PFSK-1 (cell line): ENCODE results near the gene FBXL14.

Source experiments
- FOXP2 ChIP-seq: optimal IDR thresholded peaks from 2 replicates; pipeline ENCODE3; 2011; ENCODE audit warnings: borderline replicate concordance, control low read depth, inconsistent platforms; ENCODE audit not compliant: insufficient read depth; ENCODE audit errors: extremely low read length, extremely low read depth
- POLR2AphosphoS5 ChIP-seq: IDR thresholded peaks from 2 replicates; pipeline ENCODE4 v1.6.1; 2012; ENCODE audit warnings: low read depth, mild to moderate bottlenecking, control low read depth, low read length, moderate library complexity
- SIN3A ChIP-seq: IDR thresholded peaks from 2 replicates; pipeline ENCODE4 v1.6.1; 2012; ENCODE audit warnings: mild to moderate bottlenecking, low read length, moderate library complexity, borderline replicate concordance; ENCODE audit not compliant: insufficient read depth
- TAF1 ChIP-seq: IDR thresholded peaks from 2 replicates; pipeline ENCODE4 v1.6.1; 2012; ENCODE audit warnings: low read length, control low read depth, borderline replicate concordance; ENCODE audit not compliant: insufficient read depth
- TF ChIP-seq, protein P1 (sequence below), 2 experiments: IDR thresholded peaks; 2 replicates each; pipeline versions ENCODE4 v1.6.1 to v1.8.0; 2011 to 2012; ENCODE audit warnings: low read depth in 2 of 2, low read length in 2 of 2, control low read depth in 1 of 2, inconsistent platforms in 1 of 2, mild to moderate bottlenecking in 1 of 2, moderate library complexity in 1 of 2; ENCODE audit not compliant: insufficient read depth in 1 of 2

The FBXL14 gene

GRCh38 chr12:1639538-1639937 lies 45.2 kb upstream of the FBXL14 start:
- TF ChIP-seq TAF1 (no peak), SIN3A (no peak), POLR2AphosphoS5 (no peak), FOXP2 (no peak)
- TF ChIP-seq, protein P1, sequence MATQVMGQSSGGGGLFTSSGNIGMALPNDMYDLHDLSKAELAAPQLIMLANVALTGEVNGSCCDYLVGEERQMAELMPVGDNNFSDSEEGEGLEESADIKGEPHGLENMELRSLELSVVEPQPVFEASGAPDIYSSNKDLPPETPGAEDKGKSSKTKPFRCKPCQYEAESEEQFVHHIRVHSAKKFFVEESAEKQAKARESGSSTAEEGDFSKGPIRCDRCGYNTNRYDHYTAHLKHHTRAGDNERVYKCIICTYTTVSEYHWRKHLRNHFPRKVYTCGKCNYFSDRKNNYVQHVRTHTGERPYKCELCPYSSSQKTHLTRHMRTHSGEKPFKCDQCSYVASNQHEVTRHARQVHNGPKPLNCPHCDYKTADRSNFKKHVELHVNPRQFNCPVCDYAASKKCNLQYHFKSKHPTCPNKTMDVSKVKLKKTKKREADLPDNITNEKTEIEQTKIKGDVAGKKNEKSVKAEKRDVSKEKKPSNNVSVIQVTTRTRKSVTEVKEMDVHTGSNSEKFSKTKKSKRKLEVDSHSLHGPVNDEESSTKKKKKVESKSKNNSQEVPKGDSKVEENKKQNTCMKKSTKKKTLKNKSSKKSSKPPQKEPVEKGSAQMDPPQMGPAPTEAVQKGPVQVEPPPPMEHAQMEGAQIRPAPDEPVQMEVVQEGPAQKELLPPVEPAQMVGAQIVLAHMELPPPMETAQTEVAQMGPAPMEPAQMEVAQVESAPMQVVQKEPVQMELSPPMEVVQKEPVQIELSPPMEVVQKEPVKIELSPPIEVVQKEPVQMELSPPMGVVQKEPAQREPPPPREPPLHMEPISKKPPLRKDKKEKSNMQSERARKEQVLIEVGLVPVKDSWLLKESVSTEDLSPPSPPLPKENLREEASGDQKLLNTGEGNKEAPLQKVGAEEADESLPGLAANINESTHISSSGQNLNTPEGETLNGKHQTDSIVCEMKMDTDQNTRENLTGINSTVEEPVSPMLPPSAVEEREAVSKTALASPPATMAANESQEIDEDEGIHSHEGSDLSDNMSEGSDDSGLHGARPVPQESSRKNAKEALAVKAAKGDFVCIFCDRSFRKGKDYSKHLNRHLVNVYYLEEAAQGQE (IDR thresholded peaks at IDR 0.05; ENCODE audit: insufficient read depth in 1 of 2, low read depth in 2 of 2, low read length in 2 of 2): no peak

DNA sequence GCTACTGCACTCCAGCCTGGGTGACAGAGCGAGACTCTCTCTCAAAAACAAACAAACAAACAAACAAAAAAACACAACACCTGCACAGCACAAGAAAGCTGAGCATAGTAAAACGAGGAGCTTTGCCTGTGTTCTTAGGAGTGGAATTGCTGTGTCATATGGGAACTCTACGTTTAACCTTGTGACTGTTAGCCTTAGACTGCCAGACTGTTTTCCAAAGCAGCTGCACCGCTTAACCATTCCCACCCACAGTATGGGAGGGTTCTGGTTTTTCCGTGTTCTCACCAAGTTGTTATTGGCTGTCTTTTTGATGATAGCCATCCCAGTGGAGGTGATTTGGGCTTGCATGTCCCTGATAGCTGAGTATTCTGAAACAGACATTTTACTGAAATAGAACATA lies 43.8 kb upstream of the FBXL14 start:
- no peak for TF ChIP-seq FOXP2
- TF ChIP-seq, protein P1 (IDR thresholded peaks at IDR 0.05; ENCODE audit: insufficient read depth in 1 of 2, low read depth in 2 of 2, low read length in 2 of 2): no peak
- TF ChIP-seq POLR2AphosphoS5: no peak
- no peak for TF ChIP-seq SIN3A

DNA sequence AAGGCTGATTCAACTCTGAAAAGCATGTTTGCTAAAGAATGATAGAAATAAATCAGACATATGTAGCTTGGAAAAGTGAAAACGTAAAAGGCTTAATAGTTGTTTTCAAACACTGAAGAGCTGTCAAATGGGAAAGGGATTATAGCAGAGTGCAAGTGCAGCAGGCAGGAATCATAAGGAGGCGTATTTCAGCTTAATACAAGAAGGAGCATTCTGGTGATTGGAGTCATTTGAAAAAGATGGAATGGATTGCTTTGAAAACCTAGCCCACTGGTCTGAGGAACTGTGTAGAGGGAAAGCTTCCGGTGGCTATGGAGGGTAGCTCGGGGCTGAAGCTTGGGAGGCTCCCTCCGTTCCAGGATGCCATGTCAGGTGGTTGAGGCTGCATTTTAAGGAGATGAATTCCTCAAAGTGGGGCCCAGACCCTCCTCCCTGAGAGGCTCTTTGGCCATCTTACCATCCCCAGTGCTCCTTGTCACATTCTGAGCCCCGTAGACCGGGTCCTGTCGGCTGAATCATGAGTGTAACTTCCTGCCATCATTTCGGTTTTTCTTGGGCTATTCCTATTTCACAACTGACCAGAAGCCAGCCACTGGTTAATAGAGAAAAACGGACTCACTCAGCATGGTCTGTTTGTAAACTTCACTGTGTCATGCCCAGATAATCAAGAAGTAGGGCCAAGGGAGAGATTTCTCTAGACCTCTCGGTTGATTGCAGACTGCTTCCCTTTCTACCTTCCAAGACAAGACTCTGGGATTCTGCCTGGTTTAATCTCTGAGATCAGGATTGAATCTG lies 41.1 kb upstream of the FBXL14 start:
- TF ChIP-seq FOXP2: no peak
- no peak for TF ChIP-seq TAF1
- TF ChIP-seq SIN3A: no peak
- no peak for TF ChIP-seq POLR2AphosphoS5
- TF ChIP-seq, protein P1 (IDR thresholded peaks at IDR 0.05; ENCODE audit: insufficient read depth in 1 of 2, low read depth in 2 of 2, low read length in 2 of 2): no peak

DNA sequence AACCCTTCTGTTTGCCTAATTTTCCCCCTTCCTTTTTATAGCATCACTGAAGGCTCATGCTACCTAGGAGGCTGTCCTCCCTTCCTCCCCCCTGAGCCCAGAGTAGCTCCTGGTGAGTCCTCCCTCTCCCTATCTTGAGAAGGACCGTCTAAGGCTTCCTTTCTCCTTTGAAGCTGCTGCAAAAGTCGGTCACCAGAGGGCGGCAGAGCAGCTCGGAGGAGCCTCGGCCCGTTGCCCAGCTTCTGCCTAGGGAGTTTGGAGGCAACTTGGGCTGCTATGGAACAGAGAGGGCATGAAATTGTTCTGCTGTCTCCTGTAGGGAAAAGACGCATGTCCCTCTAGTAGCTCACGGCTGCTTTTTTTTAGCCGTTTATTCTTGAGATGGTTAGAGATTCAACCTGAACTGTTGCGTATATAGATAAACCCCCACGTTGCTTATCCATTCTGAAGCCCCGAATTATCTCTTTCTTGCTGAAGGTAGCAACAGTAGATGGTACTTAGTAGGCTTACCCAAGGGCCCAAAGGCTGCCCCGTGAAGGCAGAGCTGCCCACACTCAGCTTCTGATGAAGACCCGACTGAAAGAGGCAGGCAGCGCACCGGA lies 40.3 kb upstream of the FBXL14 start:
- TF ChIP-seq, protein P1 (IDR thresholded peaks at IDR 0.05; ENCODE audit: insufficient read depth in 1 of 2, low read depth in 2 of 2, low read length in 2 of 2): no peak
- no peak for TF ChIP-seq TAF1
- TF ChIP-seq POLR2AphosphoS5: no peak
- no peak for TF ChIP-seq SIN3A
- TF ChIP-seq FOXP2: no peak
